ENCODE measurements around the gene SLC4A9. TPM values are rescaled to one million over a fixed set of nuclear protein-coding genes. Genes with fewer than 3 reads are reported as not detected.

The SLC4A9 gene
- polyA plus RNA-seq, 3 donors from 2014 or later: not detected

Other genes with a start within 250 kb of the SLC4A9 start
- gene PURA, start 246.1 kb upstream of the SLC4A9 start, polyA plus RNA-seq: 1 to 10 TPM; 2.0 to 3.7 (median 3.4) TPM
- gene IGIP, start 234.3 kb upstream of the SLC4A9 start, polyA plus RNA-seq: under 1 TPM in 1 of 3 donors, not detected in 2; 0.35 TPM
- gene CYSTM1, start 185.0 kb upstream of the SLC4A9 start, polyA plus RNA-seq: 10 to 100 TPM in 1 of 3 donors, 1 to 10 TPM in 2; 3.9 to 11.0 (median 7.1) TPM
- gene PFDN1, start 57.1 kb upstream of the SLC4A9 start, polyA plus RNA-seq: 100 to 1,000 TPM; 114 to 225 (median 150) TPM
- 1 to 10 TPM in 1 of 3 donors, under 1 TPM in 1, not detected in 1; 0.80 to 2.2 TPM for gene HBEGF, start 13.6 kb upstream of the SLC4A9 start, polyA plus RNA-seq
- 10 to 100 TPM; 37.0 to 86.1 (median 62.7) TPM for gene ANKHD1, start 41.6 kb downstream of the SLC4A9 start, polyA plus RNA-seq
- gene EIF4EBP3, start 187.5 kb downstream of the SLC4A9 start, polyA plus RNA-seq: 10 to 100 TPM; 12.1 to 38.3 (median 15.4) TPM
- 10 to 100 TPM; 44.5 to 77.4 (median 55.7) TPM for gene SRA1, start 197.3 kb downstream of the SLC4A9 start, polyA plus RNA-seq
- gene APBB3, start 204.4 kb downstream of the SLC4A9 start, polyA plus RNA-seq: 1 to 10 TPM in 2 of 3 donors, under 1 TPM in 1; 0.94 to 3.5 (median 3.0) TPM
- gene SLC35A4, start 204.6 kb downstream of the SLC4A9 start, polyA plus RNA-seq: 100 to 1,000 TPM in 2 of 3 donors, 10 to 100 TPM in 1; 73.3 to 134 (median 131) TPM

All from immature natural killer cell (primary cell).